ENCODE data around the gene CHRNA1. TPM values are rescaled to one million over a fixed set of nuclear protein-coding genes. Genes with fewer than 3 reads are reported as not detected.

Gene CHRNA1
- total and polyA plus RNA-seq, 2 experiments from 2014 or later, result not detected

DNA sequence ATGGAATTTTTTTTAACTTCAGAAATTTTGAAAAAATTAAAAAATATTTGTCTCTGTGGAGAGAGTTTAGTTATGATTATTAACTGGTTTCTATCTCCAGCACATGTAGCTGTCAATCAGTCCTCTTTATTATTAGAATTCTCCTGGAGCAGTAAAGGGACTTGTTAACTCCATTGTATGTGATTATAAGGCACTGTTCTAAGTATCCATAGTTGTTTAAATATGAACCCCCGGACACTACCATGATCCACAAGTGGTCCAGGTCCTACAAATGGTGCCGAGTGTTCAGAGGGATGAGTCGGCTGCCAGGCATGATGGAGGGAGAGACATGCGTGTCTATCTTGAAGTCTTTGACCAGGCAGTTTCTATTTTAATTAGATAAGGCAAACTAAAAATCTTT lies 492 bp downstream of the CHRNA1 start:
- Mint-ChIP-seq H3K36me3 (ENCODE audit: low read depth) (no peaks in the 10 kb centered on the region; the same call in 2 of the 3 replicates), H3K27me3 (ENCODE audit: insufficient read depth, low read depth, poor library complexity) (peaks cover 6% of the 10 kb centered on the region), H3K4me3 (no peak overlapping the region), H3K4me1 (peaks cover 18% of the 10 kb centered on the region), H3K27ac (no peak overlapping the region), H3K9me3 (no peaks in the 10 kb centered on the region)
- no peaks in the 10 kb centered on the region for H3K79me2 ChIP-seq (replicated peaks; ENCODE audit: insufficient read depth)
- peak overlapping the region; percentile 87; the same call in 1 of the 2 replicates for H2AFZ ChIP-seq
- no peak for ATAC-seq
- no peak overlapping the region for H3K27ac ChIP-seq (ENCODE audit: low read depth)
- H3K4me3 ChIP-seq, result no peak overlapping the region
- no peaks in the 10 kb centered on the region for H3K27me3 ChIP-seq (ENCODE audit: insufficient read depth)
- H3K36me3 ChIP-seq (ENCODE audit: insufficient read depth), result no peaks in the 10 kb centered on the region
- no peak for TF ChIP-seq CREB1 (CRISPR knock-in tag; IDR thresholded peaks at IDR 0.05; ENCODE audit: low read depth)
- TF ChIP-seq, protein P1, sequence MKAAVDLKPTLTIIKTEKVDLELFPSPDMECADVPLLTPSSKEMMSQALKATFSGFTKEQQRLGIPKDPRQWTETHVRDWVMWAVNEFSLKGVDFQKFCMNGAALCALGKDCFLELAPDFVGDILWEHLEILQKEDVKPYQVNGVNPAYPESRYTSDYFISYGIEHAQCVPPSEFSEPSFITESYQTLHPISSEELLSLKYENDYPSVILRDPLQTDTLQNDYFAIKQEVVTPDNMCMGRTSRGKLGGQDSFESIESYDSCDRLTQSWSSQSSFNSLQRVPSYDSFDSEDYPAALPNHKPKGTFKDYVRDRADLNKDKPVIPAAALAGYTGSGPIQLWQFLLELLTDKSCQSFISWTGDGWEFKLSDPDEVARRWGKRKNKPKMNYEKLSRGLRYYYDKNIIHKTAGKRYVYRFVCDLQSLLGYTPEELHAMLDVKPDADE (IDR thresholded peaks at IDR 0.05), result no peak
- no peak for TF ChIP-seq ZNF331 (CRISPR knock-in tag; IDR thresholded peaks at IDR 0.05; ENCODE audit: low read depth)
- no peak for TF ChIP-seq REST (IDR thresholded peaks at IDR 0.05; ENCODE audit: unreplicated experiment)
- TF ChIP-seq, protein P2, sequence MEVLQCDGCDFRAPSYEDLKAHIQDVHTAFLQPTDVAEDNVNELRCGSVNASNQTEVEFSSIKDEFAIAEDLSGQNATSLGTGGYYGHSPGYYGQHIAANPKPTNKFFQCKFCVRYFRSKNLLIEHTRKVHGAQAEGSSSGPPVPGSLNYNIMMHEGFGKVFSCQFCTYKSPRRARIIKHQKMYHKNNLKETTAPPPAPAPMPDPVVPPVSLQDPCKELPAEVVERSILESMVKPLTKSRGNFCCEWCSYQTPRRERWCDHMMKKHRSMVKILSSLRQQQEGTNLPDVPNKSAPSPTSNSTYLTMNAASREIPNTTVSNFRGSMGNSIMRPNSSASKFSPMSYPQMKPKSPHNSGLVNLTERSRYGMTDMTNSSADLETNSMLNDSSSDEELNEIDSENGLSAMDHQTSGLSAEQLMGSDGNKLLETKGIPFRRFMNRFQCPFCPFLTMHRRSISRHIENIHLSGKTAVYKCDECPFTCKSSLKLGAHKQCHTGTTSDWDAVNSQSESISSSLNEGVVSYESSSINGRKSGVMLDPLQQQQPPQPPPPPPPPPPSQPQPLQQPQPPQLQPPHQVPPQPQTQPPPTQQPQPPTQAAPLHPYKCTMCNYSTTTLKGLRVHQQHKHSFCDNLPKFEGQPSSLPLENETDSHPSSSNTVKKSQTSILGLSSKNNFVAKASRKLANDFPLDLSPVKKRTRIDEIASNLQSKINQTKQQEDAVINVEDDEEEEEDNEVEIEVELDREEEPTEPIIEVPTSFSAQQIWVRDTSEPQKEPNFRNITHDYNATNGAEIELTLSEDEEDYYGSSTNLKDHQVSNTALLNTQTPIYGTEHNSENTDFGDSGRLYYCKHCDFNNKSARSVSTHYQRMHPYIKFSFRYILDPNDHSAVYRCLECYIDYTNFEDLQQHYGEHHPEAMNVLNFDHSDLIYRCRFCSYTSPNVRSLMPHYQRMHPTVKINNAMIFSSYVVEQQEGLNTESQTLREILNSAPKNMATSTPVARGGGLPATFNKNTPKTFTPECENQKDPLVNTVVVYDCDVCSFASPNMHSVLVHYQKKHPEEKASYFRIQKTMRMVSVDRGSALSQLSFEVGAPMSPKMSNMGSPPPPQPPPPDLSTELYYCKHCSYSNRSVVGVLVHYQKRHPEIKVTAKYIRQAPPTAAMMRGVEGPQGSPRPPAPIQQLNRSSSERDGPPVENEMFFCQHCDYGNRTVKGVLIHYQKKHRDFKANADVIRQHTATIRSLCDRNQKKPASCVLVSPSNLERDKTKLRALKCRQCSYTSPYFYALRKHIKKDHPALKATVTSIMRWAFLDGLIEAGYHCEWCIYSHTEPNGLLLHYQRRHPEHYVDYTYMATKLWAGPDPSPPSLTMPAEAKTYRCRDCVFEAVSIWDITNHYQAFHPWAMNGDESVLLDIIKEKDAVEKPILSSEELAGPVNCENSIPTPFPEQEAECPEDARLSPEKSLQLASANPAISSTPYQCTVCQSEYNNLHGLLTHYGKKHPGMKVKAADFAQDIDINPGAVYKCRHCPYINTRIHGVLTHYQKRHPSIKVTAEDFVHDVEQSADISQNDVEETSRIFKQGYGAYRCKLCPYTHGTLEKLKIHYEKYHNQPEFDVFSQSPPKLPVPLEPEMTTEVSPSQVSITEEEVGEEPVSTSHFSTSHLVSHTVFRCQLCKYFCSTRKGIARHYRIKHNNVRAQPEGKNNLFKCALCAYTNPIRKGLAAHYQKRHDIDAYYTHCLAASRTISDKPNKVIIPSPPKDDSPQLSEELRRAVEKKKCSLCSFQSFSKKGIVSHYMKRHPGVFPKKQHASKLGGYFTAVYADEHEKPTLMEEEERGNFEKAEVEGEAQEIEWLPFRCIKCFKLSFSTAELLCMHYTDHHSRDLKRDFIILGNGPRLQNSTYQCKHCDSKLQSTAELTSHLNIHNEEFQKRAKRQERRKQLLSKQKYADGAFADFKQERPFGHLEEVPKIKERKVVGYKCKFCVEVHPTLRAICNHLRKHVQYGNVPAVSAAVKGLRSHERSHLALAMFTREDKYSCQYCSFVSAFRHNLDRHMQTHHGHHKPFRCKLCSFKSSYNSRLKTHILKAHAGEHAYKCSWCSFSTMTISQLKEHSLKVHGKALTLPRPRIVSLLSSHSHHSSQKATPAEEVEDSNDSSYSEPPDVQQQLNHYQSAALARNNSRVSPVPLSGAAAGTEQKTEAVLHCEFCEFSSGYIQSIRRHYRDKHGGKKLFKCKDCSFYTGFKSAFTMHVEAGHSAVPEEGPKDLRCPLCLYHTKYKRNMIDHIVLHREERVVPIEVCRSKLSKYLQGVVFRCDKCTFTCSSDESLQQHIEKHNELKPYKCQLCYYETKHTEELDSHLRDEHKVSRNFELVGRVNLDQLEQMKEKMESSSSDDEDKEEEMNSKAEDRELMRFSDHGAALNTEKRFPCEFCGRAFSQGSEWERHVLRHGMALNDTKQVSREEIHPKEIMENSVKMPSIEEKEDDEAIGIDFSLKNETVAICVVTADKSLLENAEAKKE (CRISPR knock-in tag; IDR thresholded peaks at IDR 0.05), result no peak
- TF ChIP-seq NANOG (IDR thresholded peaks at IDR 0.05; ENCODE audit: borderline replicate concordance), result no peak
- TF ChIP-seq EZH2 (IDR thresholded peaks at IDR 0.05; ENCODE audit: low read depth, unreplicated experiment), result no peak
- no peak for TF ChIP-seq JUNB (IDR thresholded peaks at IDR 0.05; ENCODE audit: unreplicated experiment)
- no peak for TF ChIP-seq STAT1 (IDR thresholded peaks at IDR 0.05; ENCODE audit: unreplicated experiment)
- no peaks in the 10 kb centered on the region for H4K20me1 ChIP-seq (replicated peaks; ENCODE audit: insufficient read depth)
- peaks cover 10% of the 10 kb centered on the region; the same call in 1 of the 2 replicates for H3K4me1 ChIP-seq (ENCODE audit: insufficient read depth)
- no peak overlapping the region for H3K4me2 ChIP-seq
- DNase-seq (ENCODE audit: low spot score), result no peak
- H3K9me2 ChIP-seq (ENCODE audit: insufficient read depth), result peaks cover 3% of the 10 kb centered on the region; the same call in 1 of the 2 replicates
- peaks cover 4% of the 10 kb centered on the region; the same call in 1 of the 2 replicates for H3F3A ChIP-seq (replicated peaks; ENCODE audit: low read depth)

Data from GM23338 (cell line).